H1 (cell line): ENCODE measurements around the gene TTC32. TPM values are rescaled to one million over a fixed set of nuclear protein-coding genes. Genes with fewer than 3 reads are reported as not detected.

Source experiments
- ATF2 ChIP-seq: IDR thresholded peaks from 2 replicates; pipeline ENCODE4 v1.6.1; 2012; ENCODE audit warnings: low read length, inconsistent platforms
- CHD2 ChIP-seq: IDR thresholded peaks from 2 replicates; pipeline ENCODE4 v1.6.1; 2012; ENCODE audit warnings: low read length, improper control_type of control experiment
- CHD7 ChIP-seq: fragments of 300-600 bp; sonication (generic); IDR thresholded peaks from 2 replicates; pipeline ENCODE4 v1.7.1; 2012; ENCODE audit warnings: low read length, moderate library complexity, mild to moderate bottlenecking, inconsistent platforms; ENCODE audit not compliant: insufficient replicate concordance
- E2F6 ChIP-seq: IDR thresholded peaks from 2 replicates; pipeline ENCODE4 v1.6.1; 2012; ENCODE audit warnings: inconsistent platforms
- KDM5A ChIP-seq: fragments of 200-600 bp; IDR thresholded peaks from 2 replicates; pipeline ENCODE4 v1.7.1; 2012; ENCODE audit warnings: mild to moderate bottlenecking, low read length, inconsistent platforms, mixed read lengths
- SP4 ChIP-seq: IDR thresholded peaks from 2 replicates; pipeline ENCODE4 v1.6.1; 2012; ENCODE audit warnings: low read length, inconsistent platforms
- TAF7 ChIP-seq: optimal IDR thresholded peaks from 2 replicates; pipeline ENCODE3; 2011; ENCODE audit warnings: low read depth, mild to moderate bottlenecking, inconsistent platforms, low read length, moderate library complexity, borderline replicate concordance
- polyA plus RNA-seq, 7 experiments: library from polyadenylated mRNA; depleted of rRNA in 3 of 7; stranded (reverse) in 5 of 7; unstranded in 2 of 7; fragments of >200 nt in 5 of 7; fragments of 200-250 nt in 2 of 7; gene quantifications; 1 replicate in 5 of 7; 2 replicates in 1 of 7; 4 replicates in 1 of 7; pipeline versions ENCODE4 v1.2.1 to v1.2.3, GENCODE V29; 2011 to 2013; ENCODE audit warnings: missing spikeins in 2 of 7, mixed read lengths in 2 of 7
- total RNA-seq: library from RNA; stranded (reverse); fragmentation: NEBNext Ultra II Directional; extraction: Animal tissue kit (Norgen Biotek cat#: 25700); gene quantifications from 2 replicates; pipeline ENCODE4 v1.2.1, GENCODE V29; 2021

Gene TTC32
- total and polyA plus RNA-seq, 2 of the 8 experiments (the other 6 are each of a cell fraction or from before 2014, with no cell fraction given) = 6.8 to 8.7 TPM

- no peak for TF ChIP-seq CHD7
- peak; percentile 35 for TF ChIP-seq TAF7
- TF ChIP-seq ATF2 = peak; percentile 79; the same call in 1 of the 2 replicates
- peak; percentile 35; the same call in 1 of the 2 replicates for TF ChIP-seq KDM5A
- TF ChIP-seq CHD2 = peak; percentile 95
- TF ChIP-seq SP4 = peak; percentile 64; the same call in 1 of the 2 replicates
- 0 out of 2 replicates have a peak, but pooled peaks have one; percentile 39 for TF ChIP-seq E2F6
Measured at GRCh38 chr2:19901442-19902215, at the start of gene TTC32 (continued).
